CD4-positive, alpha-beta T cell treated with Interleukin-17A for 4 hours (primary cell): ENCODE measurements around the gene MAPK14.
A peak's percentile ranks its signal among the peaks of the same experiment; 100 is the strongest.
"Not testable (repeated sequence)": the region's sequence is repeated elsewhere in the genome, so short reads cannot be mapped to it uniquely, and the experiment has no call there.

ENCODE experiments used
- DNase-seq: peaks from one replicate; pipeline ENCODE4 v3.0.0-alpha.2; 2020; ENCODE audit warnings: mixed read lengths

MAPK14 gene

GRCh38 chr6:36109092-36109491 lies 81.5 kb downstream of the MAPK14 start:
- peak; percentile 56 for DNase-seq

GRCh38 chr6:36110050-36110449 lies 82.4 kb downstream of the MAPK14 start:
- no peak for DNase-seq

GRCh38 chr6:36110863-36111262 lies 83.3 kb downstream of the MAPK14 start:
- DNase-seq, result no peak

DNA sequence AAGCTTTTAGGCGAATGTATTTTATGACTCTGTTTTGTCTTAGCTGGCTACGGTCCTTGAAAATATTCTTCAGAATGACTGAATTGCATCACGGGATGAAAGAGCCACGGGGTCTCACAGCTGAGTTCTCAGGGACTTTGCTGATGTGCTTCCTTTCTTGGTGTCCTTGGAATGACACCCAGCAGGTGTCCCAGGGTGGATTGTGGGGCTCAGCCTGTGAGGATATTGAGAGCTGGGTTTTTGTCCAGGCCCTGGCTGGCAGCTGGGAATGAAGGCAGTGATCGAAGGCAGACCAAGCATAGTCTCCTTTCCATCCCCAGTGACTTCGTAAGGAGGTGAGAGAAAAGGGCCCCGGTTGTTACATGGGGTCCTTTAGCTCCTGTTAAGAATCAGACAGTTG lies 83.9 kb downstream of the MAPK14 start:
- DNase-seq, result no peak

- DNase-seq, result no peak
These were observed 85.4 kb downstream of the MAPK14 start for GRCh38 chr6:36113049-36113448.

DNA sequence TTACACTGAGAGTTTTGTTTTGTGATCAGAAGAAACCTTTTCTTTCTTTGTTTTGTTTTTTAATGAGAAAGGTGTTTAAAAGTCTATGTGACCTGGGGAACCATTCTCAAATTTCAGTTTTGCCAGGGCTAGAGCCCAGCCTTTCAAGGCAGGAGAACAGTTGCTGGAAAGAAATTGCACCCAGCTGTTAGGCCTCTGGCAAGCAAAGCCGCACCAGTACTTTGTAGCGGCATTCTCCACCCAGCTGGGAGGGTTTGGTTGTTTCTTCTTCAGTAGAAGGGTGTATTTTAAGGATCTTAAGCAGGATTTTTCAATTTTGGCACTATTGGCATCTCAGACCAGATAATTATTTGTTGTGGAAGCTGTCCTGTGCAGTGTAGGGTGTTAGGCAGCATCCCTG lies 86.1 kb downstream of the MAPK14 start:
- no peak for DNase-seq

- no peak for DNase-seq
These were observed 87.3 kb downstream of the MAPK14 start for GRCh38 chr6:36114798-36115408.

DNA sequence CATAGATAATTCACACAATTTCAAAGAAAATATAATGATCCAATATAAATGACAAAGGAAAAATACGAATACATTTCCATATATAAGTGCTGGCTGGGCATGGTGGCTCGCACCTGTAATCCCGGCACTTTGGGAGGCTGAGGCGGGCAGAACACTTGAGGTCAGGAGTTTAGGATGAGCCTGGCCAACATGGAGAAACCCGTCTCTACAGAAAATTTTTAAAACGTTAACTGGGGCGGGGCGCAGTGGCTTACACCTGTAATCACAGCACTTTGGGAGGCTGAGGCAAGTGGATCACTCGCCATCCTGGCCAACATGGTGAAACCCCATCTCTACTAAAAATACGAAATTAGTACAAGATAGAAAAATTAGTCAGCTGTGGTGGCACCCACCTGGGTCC lies 87.8 kb downstream of the MAPK14 start:
- DNase-seq, result no peak

GRCh38 chr6:36116066-36116864 lies 88.7 kb downstream of the MAPK14 start:
- no peak for DNase-seq

DNA sequence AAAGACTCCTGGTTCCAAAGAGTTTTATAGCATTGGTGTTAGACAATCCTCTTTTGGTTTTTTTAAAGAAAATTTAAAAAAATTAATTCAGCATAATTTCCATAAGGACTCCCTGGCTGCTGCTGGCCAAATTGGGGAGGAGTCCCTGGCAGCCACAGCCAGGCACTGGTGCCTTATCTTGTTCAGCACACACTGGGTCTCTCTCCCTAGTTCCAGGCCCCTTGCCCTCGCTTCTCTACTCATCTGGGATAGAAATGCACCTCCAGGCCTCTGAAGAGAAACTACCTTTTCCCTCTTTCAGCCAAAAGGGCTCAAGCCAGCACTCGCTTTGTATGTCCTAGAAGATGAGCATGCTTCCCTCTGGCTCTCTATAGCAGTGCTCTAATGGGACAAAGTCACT lies 89.3 kb downstream of the MAPK14 start:
- DNase-seq, result no peak

GRCh38 chr6:36117658-36118549 lies 90.3 kb downstream of the MAPK14 start:
- no peak for DNase-seq

- peak; percentile 76 for DNase-seq
These were observed 91.0 kb downstream of the MAPK14 start for GRCh38 chr6:36118550-36119107.

DNA sequence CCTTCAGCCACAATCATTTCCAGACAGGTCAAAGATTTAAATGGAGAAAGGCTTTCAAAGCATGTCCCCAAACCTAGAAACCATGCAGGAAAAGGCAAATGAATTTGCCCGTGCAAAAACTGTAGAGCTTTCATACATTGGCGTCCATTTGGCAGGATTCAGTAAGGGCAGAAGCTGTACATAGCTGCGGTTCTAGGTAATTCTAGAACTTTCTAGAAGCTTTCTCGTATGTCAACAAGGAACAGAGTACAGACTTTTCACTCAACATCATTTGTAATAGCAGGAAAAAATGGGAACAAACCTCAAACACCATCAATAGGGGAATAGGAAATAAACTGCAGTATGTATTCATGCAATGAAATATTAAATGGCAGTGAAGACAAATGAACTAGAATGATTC lies 91.6 kb downstream of the MAPK14 start:
- DNase-seq, result no peak

DNA sequence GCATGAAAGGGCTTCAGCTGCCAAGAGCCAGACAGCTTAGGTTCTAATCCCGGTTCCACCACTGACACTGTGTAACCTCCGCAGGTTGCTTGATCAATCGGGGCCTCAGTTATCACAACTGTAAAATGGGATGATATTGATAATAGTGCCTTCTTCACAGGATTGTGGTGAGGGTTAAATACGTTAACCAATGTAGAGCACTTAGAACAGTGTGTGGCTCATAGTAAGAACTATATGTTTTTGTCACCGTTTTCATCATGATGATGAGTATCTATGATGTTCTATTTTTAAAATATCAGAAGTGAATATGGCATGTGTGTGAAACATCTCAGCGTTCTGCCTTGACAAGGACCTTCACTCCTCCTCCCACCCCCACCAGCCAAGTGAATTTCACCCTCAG lies 92.4 kb downstream of the MAPK14 start:
- DNase-seq, result no peak

GRCh38 chr6:36120539-36120938 lies 92.9 kb downstream of the MAPK14 start:
- DNase-seq, result peak; percentile 84

GRCh38 chr6:36120979-36121786 lies 93.6 kb downstream of the MAPK14 start:
- DNase-seq, result peak; percentile 76

GRCh38 chr6:36121787-36122494 lies 94.3 kb downstream of the MAPK14 start:
- no peak for DNase-seq

- DNase-seq, result no peak
These were observed 95.1 kb downstream of the MAPK14 start for GRCh38 chr6:36122495-36123269.

DNA sequence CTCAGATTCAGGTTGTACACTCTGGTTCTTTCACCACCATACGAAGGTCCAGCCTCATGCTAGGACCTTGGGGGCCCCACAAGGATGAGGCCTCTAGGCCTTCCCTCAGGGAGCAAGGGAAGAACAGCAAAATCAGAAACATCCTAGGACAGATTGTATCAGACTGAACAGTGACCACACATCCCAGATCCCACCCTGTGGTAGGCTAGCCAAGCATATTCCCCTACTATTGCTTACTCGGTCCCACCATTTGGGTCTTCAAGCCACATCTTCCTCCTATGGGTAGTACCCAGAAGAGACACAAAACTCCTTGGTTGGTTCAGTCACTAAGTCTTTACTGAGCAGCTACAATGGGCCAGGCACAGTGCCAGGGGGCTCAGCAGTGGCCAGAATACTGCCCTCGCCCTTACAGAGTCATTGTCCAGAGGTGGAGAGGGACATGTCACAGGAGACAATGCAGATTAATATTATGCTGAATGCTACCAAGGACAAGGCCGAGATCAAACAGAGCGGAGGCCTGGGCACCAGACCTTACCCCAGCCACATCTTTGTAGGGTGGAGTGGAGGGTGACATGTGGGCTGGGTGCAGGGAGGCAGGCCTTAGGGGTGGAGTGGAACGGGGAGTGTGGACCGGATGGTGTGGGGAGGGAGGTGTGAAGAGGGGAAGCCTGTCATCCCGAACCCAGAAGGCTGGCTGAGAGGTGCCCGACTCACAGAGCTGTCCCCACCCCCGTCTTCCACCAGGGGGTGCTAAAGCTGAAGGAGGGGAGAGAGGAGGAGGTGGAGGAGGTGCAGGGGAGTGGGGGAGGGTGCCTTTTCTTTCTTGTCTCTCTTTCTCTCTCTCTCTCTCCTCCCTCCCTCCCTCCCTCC lies 95.9 kb downstream of the MAPK14 start:
- DNase-seq, result peak; percentile 92

DNA sequence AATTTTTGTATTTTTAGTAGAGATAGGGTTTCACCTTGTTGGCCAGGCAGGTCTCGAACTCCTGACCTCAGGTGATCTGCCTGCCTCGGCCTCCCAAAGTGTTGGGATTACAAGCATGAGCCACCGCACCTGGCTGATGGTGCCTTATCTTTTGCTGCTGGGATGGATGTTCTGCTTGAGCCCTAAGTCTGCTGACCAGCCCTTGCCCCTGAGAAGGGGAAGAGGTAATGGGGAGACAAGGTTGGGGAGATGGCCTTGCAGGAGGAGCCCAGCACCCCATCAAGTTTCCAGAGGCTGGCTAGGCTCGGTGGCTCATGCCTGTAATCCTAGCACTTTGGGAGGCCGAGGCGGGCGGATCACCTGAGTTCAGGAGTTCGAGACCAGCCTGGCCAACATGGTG lies 96.7 kb downstream of the MAPK14 start:
- DNase-seq, result not testable (repeated sequence)
